ENCODE data around the gene NUDT3.

The NUDT3 gene

GRCh38 chr6:34238585-34239499 lies 153.6 kb downstream of the NUDT3 start:
- H3K4me1 Mint-ChIP-seq (ENCODE audit: low read depth), result peaks cover 63% of the 10 kb centered on the region
- H3K27ac Mint-ChIP-seq, result peak overlapping the region; percentile 97
- peak overlapping the region; percentile 94 for H3K4me3 Mint-ChIP-seq
- H3K36me3 Mint-ChIP-seq, result peaks cover 12% of the 10 kb centered on the region
- no peaks in the 10 kb centered on the region for H3K9me3 Mint-ChIP-seq (ENCODE audit: low read depth)
- H3K27me3 Mint-ChIP-seq, result no peaks in the 10 kb centered on the region

GRCh38 chr6:34237722-34238584 lies 154.5 kb downstream of the NUDT3 start:
- H3K4me3 Mint-ChIP-seq, result peak overlapping the region; percentile 94
- H3K27ac Mint-ChIP-seq, result peak overlapping the region; percentile 97
- no peaks in the 10 kb centered on the region for H3K27me3 Mint-ChIP-seq
- H3K9me3 Mint-ChIP-seq (ENCODE audit: low read depth), result no peaks in the 10 kb centered on the region
- peaks cover 57% of the 10 kb centered on the region for H3K4me1 Mint-ChIP-seq (ENCODE audit: low read depth)
- H3K36me3 Mint-ChIP-seq, result peaks cover 10% of the 10 kb centered on the region

- H3K9me3 Mint-ChIP-seq (ENCODE audit: low read depth), result no peaks in the 10 kb centered on the region
- no peak overlapping the region for H3K4me3 Mint-ChIP-seq
- no peaks in the 10 kb centered on the region for H3K27me3 Mint-ChIP-seq
- H3K4me1 Mint-ChIP-seq (ENCODE audit: low read depth), result peaks cover 51% of the 10 kb centered on the region
- H3K27ac Mint-ChIP-seq, result no peak overlapping the region
- peaks cover 8% of the 10 kb centered on the region for H3K36me3 Mint-ChIP-seq
These were observed 155.2 kb downstream of the NUDT3 start for GRCh38 chr6:34237316-34237721.

GRCh38 chr6:34236443-34237315 lies 155.8 kb downstream of the NUDT3 start, which contains the start of gene HMGA1:
HMGA1 (plus strand) TSS chr6:34236873; CDS start chr6:34240781, 3,908 bp downstream.
- Mint-ChIP-seq H3K9me3 (ENCODE audit: low read depth) (no peaks in the 10 kb centered on the region), H3K27ac (peak within 1 kb of the TSS; percentile 99), H3K4me1 (ENCODE audit: low read depth) (peaks cover 45% of the 10 kb centered on the region), H3K27me3 (no peaks in the 10 kb centered on the region), H3K36me3 (peaks cover 8% of the 10 kb centered on the region), H3K4me3 (peak within 1 kb of the TSS; percentile 92)

GRCh38 chr6:34236131-34236442 lies 156.4 kb downstream of the NUDT3 start:
- H3K4me1 Mint-ChIP-seq (ENCODE audit: low read depth), result peaks cover 39% of the 10 kb centered on the region
- no peaks in the 10 kb centered on the region for H3K27me3 Mint-ChIP-seq
- H3K27ac Mint-ChIP-seq, result peak overlapping the region; percentile 99
- no peaks in the 10 kb centered on the region for H3K9me3 Mint-ChIP-seq (ENCODE audit: low read depth)
- H3K36me3 Mint-ChIP-seq, result peaks cover 6% of the 10 kb centered on the region
- H3K4me3 Mint-ChIP-seq, result peak overlapping the region; percentile 92

- peaks cover 35% of the 10 kb centered on the region for H3K4me1 Mint-ChIP-seq (ENCODE audit: low read depth)
- no peaks in the 10 kb centered on the region for H3K27me3 Mint-ChIP-seq
- peak overlapping the region; percentile 99 for H3K27ac Mint-ChIP-seq
- peaks cover 5% of the 10 kb centered on the region for H3K36me3 Mint-ChIP-seq
- no peaks in the 10 kb centered on the region for H3K9me3 Mint-ChIP-seq (ENCODE audit: low read depth)
- H3K4me3 Mint-ChIP-seq, result peak overlapping the region; percentile 92
These were observed 156.9 kb downstream of the NUDT3 start for GRCh38 chr6:34235307-34236130.

- H3K4me1 Mint-ChIP-seq (ENCODE audit: low read depth), result peaks cover 28% of the 10 kb centered on the region
- H3K4me3 Mint-ChIP-seq, result peak overlapping the region; percentile 27
- no peaks in the 10 kb centered on the region for H3K27me3 Mint-ChIP-seq
- peaks cover 5% of the 10 kb centered on the region for H3K36me3 Mint-ChIP-seq
- peak overlapping the region; percentile 70 for H3K27ac Mint-ChIP-seq
- no peaks in the 10 kb centered on the region for H3K9me3 Mint-ChIP-seq (ENCODE audit: low read depth)
These were observed 157.7 kb downstream of the NUDT3 start for GRCh38 chr6:34234667-34235306.

- Mint-ChIP-seq H3K27me3 (no peaks in the 10 kb centered on the region), H3K4me1 (ENCODE audit: low read depth) (peaks cover 25% of the 10 kb centered on the region), H3K36me3 (peaks cover 2% of the 10 kb centered on the region), H3K4me3 (peak overlapping the region; percentile 27), H3K27ac (peak overlapping the region; percentile 70), H3K9me3 (ENCODE audit: low read depth) (no peaks in the 10 kb centered on the region)
These were observed 158.6 kb downstream of the NUDT3 start for GRCh38 chr6:34233867-34234266.

GRCh38 chr6:34232901-34233300 lies 159.6 kb downstream of the NUDT3 start:
- H3K27ac Mint-ChIP-seq, result no peak overlapping the region
- H3K4me1 Mint-ChIP-seq (ENCODE audit: low read depth), result peaks cover 20% of the 10 kb centered on the region

GRCh38 chr6:34231566-34232336 lies 160.7 kb downstream of the NUDT3 start:
- H3K27ac Mint-ChIP-seq, result no peak overlapping the region
- no peaks in the 10 kb centered on the region for H3K9me3 Mint-ChIP-seq (ENCODE audit: low read depth)
- no peaks in the 10 kb centered on the region for H3K27me3 Mint-ChIP-seq
- no peak overlapping the region for H3K4me3 Mint-ChIP-seq
- H3K4me1 Mint-ChIP-seq (ENCODE audit: low read depth), result peaks cover 28% of the 10 kb centered on the region
- no peaks in the 10 kb centered on the region for H3K36me3 Mint-ChIP-seq

More at GRCh38 chr6:34232901-34233300, 159.6 kb downstream of the NUDT3 start:
- H3K9me3 Mint-ChIP-seq (ENCODE audit: low read depth), result no peaks in the 10 kb centered on the region
- no peaks in the 10 kb centered on the region for H3K27me3 Mint-ChIP-seq
- no peaks in the 10 kb centered on the region for H3K36me3 Mint-ChIP-seq
- H3K4me3 Mint-ChIP-seq, result no peak overlapping the region

GRCh38 chr6:34230653-34231371 lies 161.7 kb downstream of the NUDT3 start:
- no peak overlapping the region for H3K4me3 Mint-ChIP-seq
- H3K36me3 Mint-ChIP-seq, result no peaks in the 10 kb centered on the region

GRCh38 chr6:34229877-34230276 lies 162.6 kb downstream of the NUDT3 start:
- H3K4me3 Mint-ChIP-seq, result no peak overlapping the region
- no peaks in the 10 kb centered on the region for H3K36me3 Mint-ChIP-seq
- no peaks in the 10 kb centered on the region for H3K9me3 Mint-ChIP-seq (ENCODE audit: low read depth)
- H3K27ac Mint-ChIP-seq, result no peak overlapping the region
- peaks cover 30% of the 10 kb centered on the region for H3K4me1 Mint-ChIP-seq (ENCODE audit: low read depth)
- H3K27me3 Mint-ChIP-seq, result no peaks in the 10 kb centered on the region

More at GRCh38 chr6:34230653-34231371, 161.7 kb downstream of the NUDT3 start:
- Mint-ChIP-seq H3K9me3 (ENCODE audit: low read depth) (no peaks in the 10 kb centered on the region), H3K4me1 (ENCODE audit: low read depth) (peaks cover 25% of the 10 kb centered on the region), H3K27me3 (no peaks in the 10 kb centered on the region), H3K27ac (peak overlapping the region; percentile 66)
